HG03175 (cell line): ENCODE data around the gene PADI2.

Experiments
- ATAC-seq: cut with Tn5 transposase; IDR thresholded peaks from one replicate; pipeline ENCODE4 v1.9.1; 2021; ENCODE audit warnings: mild to moderate bottlenecking, moderate library complexity; ENCODE audit not compliant: unreplicated experiment

The PADI2 gene

DNA sequence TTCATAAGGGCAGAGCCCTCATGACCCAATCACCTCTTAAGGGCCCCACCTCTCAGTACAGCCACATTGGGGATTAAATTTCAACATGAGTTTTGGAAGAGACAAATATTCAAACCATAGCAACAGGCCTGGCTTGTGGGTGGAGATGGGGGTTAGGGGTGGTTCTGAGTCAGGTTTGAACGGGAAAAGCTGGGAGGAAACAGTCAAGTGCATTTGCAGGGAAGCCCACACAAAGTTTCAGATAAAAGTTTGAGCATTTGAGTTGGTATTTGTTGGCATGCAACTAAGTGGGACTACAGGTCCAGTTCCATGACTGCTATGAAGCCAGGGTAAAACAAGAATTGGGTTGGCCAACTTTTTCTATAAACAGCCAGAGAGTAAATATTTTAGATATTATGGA is 21.0 kb upstream of the PADI2 start:
- no peak for ATAC-seq

DNA sequence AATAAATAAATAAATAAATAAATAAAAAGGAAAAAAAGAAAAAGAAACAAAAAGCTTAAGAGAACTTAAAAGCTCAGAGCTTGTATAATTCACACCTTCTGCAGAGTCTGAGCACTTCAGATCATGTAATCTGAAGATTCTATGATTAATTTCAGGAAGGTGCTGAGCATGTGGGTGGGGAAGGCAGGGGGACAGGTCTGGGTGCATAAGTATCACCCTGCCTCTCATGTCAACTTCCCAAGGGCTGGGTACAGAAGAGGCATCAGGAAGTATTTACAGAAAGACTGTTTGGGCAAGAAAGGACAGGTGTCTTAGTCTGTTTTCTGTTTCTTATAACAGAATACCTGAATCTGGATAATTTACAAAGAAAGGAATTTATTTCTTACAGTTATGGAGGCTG is 20.4 kb upstream of the PADI2 start:
- ATAC-seq, result no peak

DNA sequence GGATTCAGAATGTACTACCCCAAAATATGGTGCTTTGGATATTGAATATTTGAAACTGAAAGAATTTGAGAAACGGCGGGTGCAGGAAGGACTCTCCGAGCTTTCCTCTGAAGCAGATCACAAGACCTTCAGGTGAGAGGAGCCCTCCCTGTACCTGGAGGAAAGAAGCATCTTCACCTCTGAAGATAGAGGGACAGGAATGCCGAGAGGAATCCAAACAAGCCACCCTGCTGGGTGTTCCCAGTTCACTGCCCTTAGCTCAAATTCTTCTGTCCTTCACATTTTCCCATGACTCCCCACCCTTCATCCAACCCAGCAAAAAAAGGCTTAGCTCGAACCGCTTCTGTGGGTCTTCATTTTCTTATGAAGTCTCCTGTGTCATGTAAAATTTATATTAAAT is 18.2 kb upstream of the PADI2 start:
- ATAC-seq, result no peak

- ATAC-seq, result no peak
Observed at GRCh38 chr1:17136936-17137335, 17.7 kb upstream of the PADI2 start.

DNA sequence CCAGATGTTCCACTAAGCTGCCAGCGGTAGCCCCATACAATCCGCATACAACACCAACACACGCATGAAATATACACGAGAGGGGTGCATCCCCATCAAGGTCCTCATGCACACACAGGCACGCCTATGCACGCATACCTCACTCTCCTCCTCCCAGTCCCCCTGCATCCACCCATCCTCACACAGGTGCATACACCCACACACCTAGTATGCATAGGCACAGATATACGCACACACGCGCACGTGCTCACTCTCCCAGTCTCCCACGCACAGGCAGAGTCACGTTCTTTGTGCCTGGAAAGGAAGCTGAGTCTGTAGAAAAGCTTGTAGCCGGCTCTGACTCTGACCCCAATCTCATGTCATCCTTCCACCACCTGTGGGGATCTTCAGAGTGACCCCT is 16.9 kb upstream of the PADI2 start:
- no peak for ATAC-seq

DNA sequence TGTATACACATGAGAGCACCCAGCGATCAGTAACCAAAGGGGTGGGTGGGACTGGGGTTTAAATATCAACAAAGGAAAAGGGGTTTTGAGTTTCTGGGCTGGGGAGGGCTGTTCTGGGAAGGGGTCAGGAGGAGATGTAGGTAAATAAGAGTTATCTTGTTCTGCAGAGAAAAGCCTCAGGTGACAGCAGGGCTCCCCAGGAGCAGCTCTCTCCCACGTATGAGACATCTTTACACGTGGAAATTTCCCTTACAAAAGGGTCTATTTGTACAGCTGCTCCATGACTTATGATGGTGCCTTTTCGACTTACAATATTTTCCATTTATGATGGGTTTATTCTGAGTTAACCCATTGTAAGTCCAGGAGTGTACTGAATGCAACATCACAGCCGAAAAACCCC is 16.3 kb upstream of the PADI2 start:
- no peak for ATAC-seq

DNA sequence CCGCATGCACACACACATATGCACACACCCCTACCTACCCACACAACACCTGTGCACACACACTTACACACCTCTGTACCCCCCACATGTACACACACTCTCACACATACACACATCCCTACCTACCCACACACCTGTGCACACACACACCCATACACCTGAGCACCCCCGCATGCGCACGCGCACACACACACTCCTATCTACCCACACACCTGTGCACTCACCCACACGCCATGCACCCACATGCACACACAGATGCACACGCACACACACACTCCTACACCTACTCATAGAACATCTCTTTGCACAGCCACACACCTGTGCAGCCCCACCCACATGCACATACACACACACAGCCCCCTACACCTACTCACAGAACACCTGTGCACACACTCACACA is 15.5 kb upstream of the PADI2 start:
- ATAC-seq, result no peak

- no peak for ATAC-seq
Observed at GRCh38 chr1:17134034-17134433, 14.8 kb upstream of the PADI2 start.

GRCh38 chr1:17130138-17130635 is 10.9 kb upstream of the PADI2 start:
- no peak for ATAC-seq

DNA sequence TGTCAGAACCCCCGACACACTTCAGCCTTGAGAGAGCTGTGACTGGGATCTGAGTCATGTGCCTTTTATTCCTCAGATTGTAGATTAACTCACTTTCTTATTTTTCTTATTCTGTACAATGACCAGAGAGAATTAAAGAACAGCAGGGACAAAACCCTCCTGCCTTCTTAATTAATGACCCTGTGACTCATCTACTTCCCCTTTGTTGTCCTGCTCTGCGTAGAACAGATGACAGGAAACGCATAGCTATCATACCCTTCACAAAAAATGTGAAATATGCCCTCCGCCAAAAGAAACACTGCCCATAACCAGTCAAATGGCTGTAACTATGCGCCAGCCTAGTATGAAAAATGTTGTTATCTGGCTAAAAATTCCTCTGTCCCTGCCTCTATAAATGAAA is 9.1 kb upstream of the PADI2 start:
- no peak for ATAC-seq

- peak; percentile 61 for ATAC-seq
Observed at GRCh38 chr1:17125756-17126237, 6.5 kb upstream of the PADI2 start.

DNA sequence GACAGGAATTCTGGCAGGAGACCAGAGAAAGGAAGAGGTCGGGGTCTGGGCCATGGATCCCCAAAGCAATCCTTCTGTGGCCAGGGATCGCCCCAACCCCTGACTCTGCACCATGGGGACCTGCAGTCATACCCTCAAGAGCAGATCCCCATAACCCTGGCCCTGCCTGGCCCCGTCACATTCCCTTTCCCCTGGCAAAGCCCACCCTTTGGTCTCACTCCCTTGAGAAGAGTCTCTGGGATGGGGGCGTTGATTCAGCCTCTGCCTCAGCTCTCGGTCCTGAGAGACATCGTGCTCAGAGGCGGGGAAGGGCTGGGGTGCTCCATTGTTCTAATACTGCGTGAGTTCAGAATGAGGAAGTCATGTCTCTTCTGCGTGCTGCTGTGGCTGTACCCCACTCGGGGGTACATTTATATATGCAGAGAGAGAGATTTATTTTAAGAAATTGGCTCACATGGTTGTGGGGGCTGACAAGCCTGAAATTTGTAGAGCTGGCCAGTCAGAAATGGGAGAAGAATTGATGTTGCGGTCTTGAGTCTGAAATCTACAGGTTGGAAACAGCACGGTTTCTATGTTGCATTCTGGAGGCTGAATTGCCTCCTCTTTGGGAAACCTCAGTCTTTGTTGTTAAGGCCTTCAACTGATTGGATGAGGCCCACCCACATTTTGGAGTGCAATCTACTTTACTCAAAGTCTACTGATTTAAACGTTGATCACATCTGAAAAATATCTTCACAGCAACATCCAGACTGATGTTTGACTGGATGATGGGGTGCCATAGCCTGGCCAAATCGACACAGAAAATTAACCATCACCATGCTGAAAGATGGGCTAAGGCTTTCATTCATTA is 4.2 kb upstream of the PADI2 start:
- no peak for ATAC-seq

DNA sequence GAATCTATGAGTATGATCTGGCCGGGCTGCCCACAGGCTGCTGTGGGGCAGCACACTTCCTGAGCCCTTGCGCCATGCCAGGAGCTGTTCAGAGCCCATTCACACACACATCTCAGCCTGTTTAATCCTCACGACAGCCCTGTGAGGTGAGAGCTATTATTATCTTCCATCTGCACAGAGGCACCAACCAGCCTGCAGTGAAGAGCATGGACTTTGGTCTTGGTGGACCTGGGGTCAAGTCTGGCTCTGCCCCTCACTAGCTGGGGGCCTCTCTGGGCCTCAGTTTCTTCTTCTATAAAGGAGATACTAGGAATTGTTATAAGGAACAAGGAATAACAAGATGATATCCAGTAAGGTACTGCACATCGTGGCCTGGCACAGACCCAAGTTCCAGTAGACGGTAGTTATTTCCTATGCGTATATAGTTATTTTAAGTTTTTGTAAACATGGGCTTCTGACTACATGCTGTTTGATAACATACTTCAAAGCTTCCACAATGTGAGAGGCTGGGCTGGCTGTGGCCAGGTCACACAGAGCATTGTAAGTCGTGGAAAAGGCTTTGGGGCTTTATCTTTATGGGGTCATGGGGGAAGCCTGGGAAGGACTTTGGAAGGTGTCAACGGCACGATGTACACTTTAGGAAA is 3.4 kb upstream of the PADI2 start:
- no peak for ATAC-seq

- ATAC-seq, result no peak
Observed at GRCh38 chr1:17121881-17122280, 2.6 kb upstream of the PADI2 start.

- ATAC-seq, result no peak
Observed at GRCh38 chr1:17120962-17121837, 1.9 kb upstream of the PADI2 start.

- ATAC-seq, result no peak
Observed at GRCh38 chr1:17120481-17120877, 1.2 kb upstream of the PADI2 start.

- peak; percentile 43 for ATAC-seq
Observed at GRCh38 chr1:17119773-17120480, 676 bp upstream of the PADI2 start.

- no peak for ATAC-seq
Observed at GRCh38 chr1:17118706-17119075, 560 bp downstream of the PADI2 start.

DNA sequence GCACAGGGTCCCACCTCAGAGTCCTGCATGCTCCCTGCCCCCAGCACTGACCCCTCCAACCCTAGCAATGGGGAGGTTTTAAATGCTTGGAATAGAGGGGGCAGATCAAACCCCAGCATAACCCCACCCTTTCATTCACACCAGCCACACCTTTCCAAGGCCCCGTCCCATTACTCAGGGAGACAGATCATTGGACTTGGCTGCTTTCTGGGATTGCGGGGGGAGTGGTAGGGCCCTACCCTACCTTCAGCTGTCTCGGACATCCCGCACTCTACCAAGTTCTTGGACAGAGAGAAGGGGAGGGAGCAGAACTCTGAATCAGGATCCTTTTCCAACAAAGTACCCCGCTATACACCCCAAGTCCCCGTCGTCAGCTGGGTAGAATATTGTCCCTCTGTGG is 983 bp downstream of the PADI2 start:
- ATAC-seq, result no peak

GRCh38 chr1:17117451-17118265 is 1.6 kb downstream of the PADI2 start:
- ATAC-seq, result no peak
